Measurements from ENCODE around the gene HCST. TPM values are rescaled to one million over a fixed set of nuclear protein-coding genes. Genes with fewer than 3 reads are reported as not detected.

The HCST gene
- total RNA-seq (10 to 100 TPM; 66.2 to 75.2 TPM), polyA plus RNA-seq (100 to 1,000 TPM; 567 to 684 TPM)

GRCh38 chr19:35901854-35902661 lies at the start of gene HCST:
Gene HCST, plus strand, starts transcription at chr19:35902529. Its CDS starts 65 bp downstream, at chr19:35902594.
- POLR2A ChIA-PET (ENCODE audit: partially characterized antibody) = interaction anchor here (1.5 to 5.2 kb wide), 7 partner anchors 21 to 157 kb away, joined by 3 to 73 read pairs (median 9); partner anchors contain the start of genes PSENEN and U2AF1L4
- Histone ChIP-seq H3K4me1 (ENCODE audit: insufficient read depth, low read length) (peaks cover 53% of the 10 kb centered on the region), H3K9me3 (ENCODE audit: control insufficient read depth in 1 of 2, low read length in 2 of 2) (no peaks in the 10 kb centered on the region), H3K27ac (ENCODE audit: low read depth, low read length) (peak within 1 kb of the TSS; percentile 100), H3K27me3 (ENCODE audit: insufficient read depth, low read length) (no peaks in the 10 kb centered on the region), H3K4me3 (ENCODE audit: low read length in 2 of 2) (peak within 1 kb of the TSS; percentile 92 to 96), H3K36me3 (ENCODE audit: insufficient read depth, low read length) (peaks cover 2% of the 10 kb centered on the region)
- Mint-ChIP-seq H3K36me3 (peaks cover 7 to 29% of the 10 kb centered on the region in 2 donors), H3K27ac (peak within 1 kb of the TSS; percentile 92 to 99 (median 98)), H3K4me3 (peak within 1 kb of the TSS; percentile 88 to 100 (median 99)), H3K9me3 (no peaks in the 10 kb centered on the region), H3K27me3 (no peaks in the 10 kb centered on the region), H3K4me1 (peaks cover 22 to 78% (median 50%) of the 10 kb centered on the region in 4 donors)
- DNase-seq = peak; percentile 60 to 78 (median 72)
- CTCF ChIA-PET (ENCODE audit: partially characterized antibody) = no interaction called here
- intact Hi-C loops (cut with micrococcal nuclease) = loop anchor here (2.0 to 5.0 kb wide), 2 partner anchors 157 to 690 kb away; partner anchors contain the start of genes PSENEN and U2AF1L4

GRCh38 chr19:35853038-35853756 lies 49.1 kb upstream of the HCST start:
- H3K4me3 Mint-ChIP-seq = no peak overlapping the region

DNA sequence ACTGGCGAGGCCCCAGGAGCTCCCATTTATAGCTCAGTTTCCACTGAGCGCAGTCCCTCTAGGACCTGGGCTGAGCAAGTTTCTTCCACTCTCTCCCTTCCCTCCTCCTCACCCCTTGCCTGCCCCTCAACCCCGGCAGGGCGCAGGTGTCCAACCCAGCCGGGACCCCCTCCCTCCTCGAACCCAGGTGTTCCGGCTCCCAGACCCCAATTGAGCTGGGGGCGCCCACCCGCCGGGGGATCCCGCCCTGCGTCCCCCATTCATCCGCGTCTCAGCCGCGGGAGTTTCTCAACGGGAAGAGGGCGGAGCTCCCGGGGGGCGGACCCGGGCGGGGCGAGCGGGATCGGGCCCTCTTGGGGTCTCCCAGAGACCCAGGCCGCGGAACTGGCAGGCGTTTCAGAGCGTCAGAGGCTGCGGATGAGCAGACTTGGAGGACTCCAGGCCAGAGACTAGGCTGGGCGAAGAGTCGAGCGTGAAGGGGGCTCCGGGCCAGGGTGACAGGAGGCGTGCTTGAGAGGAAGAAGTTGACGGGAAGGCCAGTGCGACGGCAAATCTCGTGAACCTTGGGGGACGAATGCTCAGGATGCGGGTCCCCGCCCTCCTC lies 45.7 kb upstream of the HCST start, which contains the start of gene KIRREL2:
TSS of gene KIRREL2 (plus strand) at position 366 of the 604 bp plus-strand sequence. CDS start at position 575, 209 bp downstream.
- Histone ChIP-seq H3K9me3 (ENCODE audit: control insufficient read depth in 1 of 2, low read length in 2 of 2) (no peaks in the 10 kb centered on the region), H3K27me3 (ENCODE audit: insufficient read depth, low read length) (peaks cover 17% of the 10 kb centered on the region), H3K4me1 (ENCODE audit: insufficient read depth, low read length) (peaks cover 15% of the 10 kb centered on the region), H3K4me3 (ENCODE audit: low read length in 2 of 2) (peak within 1 kb of the TSS in 1 of 2 donors; percentile 57), H3K36me3 (ENCODE audit: insufficient read depth, low read length) (no peaks in the 10 kb centered on the region), H3K27ac (ENCODE audit: low read depth, low read length) (no peak within 1 kb of the TSS)
- H3K27ac Mint-ChIP-seq = peak within 1 kb of the TSS in 3 of 7 donors; percentile 18 to 64 (median 33)
- no peaks in the 10 kb centered on the region for H3K9me3 Mint-ChIP-seq
- ChIA-PET CTCF (ENCODE audit: partially characterized antibody) (no interaction called here), POLR2A (ENCODE audit: partially characterized antibody) (no interaction called here)
- peaks cover 0 to 20% (median 5%) of the 10 kb centered on the region in 4 donors for H3K4me1 Mint-ChIP-seq
- no peaks in the 10 kb centered on the region for H3K36me3 Mint-ChIP-seq
- intact Hi-C loops (cut with micrococcal nuclease) = no loop called here
- H3K27me3 Mint-ChIP-seq = peaks cover 32 to 50% of the 10 kb centered on the region in 2 donors
- peak in 1 of 5 donors; percentile 26 for DNase-seq
- H3K4me3 Mint-ChIP-seq = peak within 1 kb of the TSS; percentile 73 to 85 (median 80)

More at GRCh38 chr19:35853038-35853756, 49.1 kb upstream of the HCST start:
- Mint-ChIP-seq H3K27me3 (peaks cover 20 to 45% of the 10 kb centered on the region in 2 donors), H3K4me1 (peaks cover 0 to 10% (median 4%) of the 10 kb centered on the region in 4 donors), H3K27ac (no peak overlapping the region), H3K36me3 (no peaks in the 10 kb centered on the region), H3K9me3 (no peaks in the 10 kb centered on the region)
- no peak overlapping the region for H3K27ac ChIP-seq (ENCODE audit: low read depth, low read length)
- no peak overlapping the region for H3K4me3 ChIP-seq (ENCODE audit: low read length in 2 of 2)
- no peaks in the 10 kb centered on the region for H3K9me3 ChIP-seq (ENCODE audit: control insufficient read depth in 1 of 2, low read length in 2 of 2)
- DNase-seq = no peak
- intact Hi-C loops (cut with micrococcal nuclease) = no loop called here
- ChIA-PET POLR2A (ENCODE audit: partially characterized antibody) (no interaction called here), CTCF (ENCODE audit: partially characterized antibody) (no interaction called here)
- H3K4me1 ChIP-seq (ENCODE audit: insufficient read depth, low read length) = peaks cover 15% of the 10 kb centered on the region
- H3K36me3 ChIP-seq (ENCODE audit: insufficient read depth, low read length) = no peaks in the 10 kb centered on the region
- H3K27me3 ChIP-seq (ENCODE audit: insufficient read depth, low read length) = peaks cover 9% of the 10 kb centered on the region

- DNase-seq = no peak
- H3K4me3 Mint-ChIP-seq = peak overlapping the region in 4 of 8 donors; percentile 11 to 60 (median 40)
- POLR2A ChIA-PET (ENCODE audit: partially characterized antibody) = no interaction called here
- no peaks in the 10 kb centered on the region for H3K36me3 Mint-ChIP-seq
- Histone ChIP-seq H3K36me3 (ENCODE audit: insufficient read depth, low read length) (no peaks in the 10 kb centered on the region), H3K4me3 (ENCODE audit: low read length in 2 of 2) (no peak overlapping the region), H3K27ac (ENCODE audit: low read depth, low read length) (no peak overlapping the region), H3K27me3 (ENCODE audit: insufficient read depth, low read length) (peaks cover 21% of the 10 kb centered on the region), H3K9me3 (ENCODE audit: control insufficient read depth in 1 of 2, low read length in 2 of 2) (no peaks in the 10 kb centered on the region), H3K4me1 (ENCODE audit: insufficient read depth, low read length) (peaks cover 15% of the 10 kb centered on the region)
- H3K27me3 Mint-ChIP-seq = peaks cover 32 to 43% of the 10 kb centered on the region in 2 donors
- H3K27ac Mint-ChIP-seq = no peak overlapping the region
- CTCF ChIA-PET (ENCODE audit: partially characterized antibody) = no interaction called here
- intact Hi-C loops (cut with micrococcal nuclease) = no loop called here
- no peaks in the 10 kb centered on the region for H3K9me3 Mint-ChIP-seq
- peaks cover 0 to 20% (median 5%) of the 10 kb centered on the region in 4 donors for H3K4me1 Mint-ChIP-seq
These were observed 44.0 kb upstream of the HCST start for GRCh38 chr19:35858311-35858710.

- Histone ChIP-seq H3K27ac (ENCODE audit: low read depth, low read length) (no peak overlapping the region), H3K4me1 (ENCODE audit: insufficient read depth, low read length) (peaks cover 15% of the 10 kb centered on the region), H3K9me3 (ENCODE audit: control insufficient read depth in 1 of 2, low read length in 2 of 2) (no peaks in the 10 kb centered on the region), H3K27me3 (ENCODE audit: insufficient read depth, low read length) (peaks cover 21% of the 10 kb centered on the region), H3K4me3 (ENCODE audit: low read length in 2 of 2) (no peak overlapping the region), H3K36me3 (ENCODE audit: insufficient read depth, low read length) (no peaks in the 10 kb centered on the region)
- peak overlapping the region in 1 of 7 donors; percentile 57 for H3K27ac Mint-ChIP-seq
- DNase-seq = no peak
- intact Hi-C loops (cut with micrococcal nuclease) = no loop called here
- H3K4me3 Mint-ChIP-seq = peak overlapping the region in 1 of 8 donors; percentile 6
- H3K9me3 Mint-ChIP-seq = no peaks in the 10 kb centered on the region
- H3K4me1 Mint-ChIP-seq = peaks cover 0 to 20% (median 5%) of the 10 kb centered on the region in 4 donors
- POLR2A ChIA-PET (ENCODE audit: partially characterized antibody) = no interaction called here
- peaks cover 32 to 39% of the 10 kb centered on the region in 2 donors for H3K27me3 Mint-ChIP-seq
- H3K36me3 Mint-ChIP-seq = no peaks in the 10 kb centered on the region
- CTCF ChIA-PET (ENCODE audit: partially characterized antibody) = no interaction called here
These were observed 42.9 kb upstream of the HCST start for GRCh38 chr19:35859414-35859813.

- H3K4me3 Mint-ChIP-seq = no peak overlapping the region
These were observed 41.9 kb upstream of the HCST start for GRCh38 chr19:35860436-35860817.

More at GRCh38 chr19:35860436-35860817, 41.9 kb upstream of the HCST start:
- H3K4me3 ChIP-seq (ENCODE audit: low read length in 2 of 2) = no peak overlapping the region
- no peaks in the 10 kb centered on the region for H3K36me3 Mint-ChIP-seq
- no peak overlapping the region for H3K27ac Mint-ChIP-seq
- no peaks in the 10 kb centered on the region for H3K9me3 ChIP-seq (ENCODE audit: control insufficient read depth in 1 of 2, low read length in 2 of 2)
- DNase-seq = no peak
- H3K9me3 Mint-ChIP-seq = no peaks in the 10 kb centered on the region
- peaks cover 0 to 20% (median 3%) of the 10 kb centered on the region in 4 donors for H3K4me1 Mint-ChIP-seq
- H3K27ac ChIP-seq (ENCODE audit: low read depth, low read length) = no peak overlapping the region
- peaks cover 27 to 41% of the 10 kb centered on the region in 2 donors for H3K27me3 Mint-ChIP-seq
- ChIA-PET POLR2A (ENCODE audit: partially characterized antibody) (no interaction called here), CTCF (ENCODE audit: partially characterized antibody) (no interaction called here)
- no peaks in the 10 kb centered on the region for H3K36me3 ChIP-seq (ENCODE audit: insufficient read depth, low read length)
- intact Hi-C loops (cut with micrococcal nuclease) = no loop called here
- H3K27me3 ChIP-seq (ENCODE audit: insufficient read depth, low read length) = peaks cover 21% of the 10 kb centered on the region
- H3K4me1 ChIP-seq (ENCODE audit: insufficient read depth, low read length) = peaks cover 15% of the 10 kb centered on the region
